Measurements from ENCODE around the gene LAPTM4A. TPM values are rescaled to one million over a fixed set of nuclear protein-coding genes. Genes with fewer than 3 reads are reported as not detected.
A peak's percentile ranks its signal among the peaks of the same experiment; 100 is the strongest.

Gene LAPTM4A
- total RNA-seq, 1 experiment from 2014 or later = 160 TPM

GRCh38 chr2:20052861-20053281, 1.4 kb upstream of the LAPTM4A start:
- DNase-seq (ENCODE audit: unreplicated experiment) = peak; percentile 86
- POLR2A ChIA-PET = interaction anchor here (0.6 to 11.8 kb wide), 18 partner anchors 14 to 370 kb away, joined by 3 to 522 read pairs (median 11); partner anchors contain the start of gene WDR35
- Mint-ChIP-seq H3K36me3 (ENCODE audit: insufficient read depth, unreplicated experiment) (no peaks in the 10 kb centered on the region), H3K27ac (ENCODE audit: low read depth, unreplicated experiment) (no peak overlapping the region), H3K4me3 (ENCODE audit: unreplicated experiment) (no peak overlapping the region), H3K4me1 (ENCODE audit: insufficient read depth, unreplicated experiment) (peaks cover 19% of the 10 kb centered on the region), H3K27me3 (ENCODE audit: insufficient read depth, unreplicated experiment) (no peaks in the 10 kb centered on the region), H3K9me3 (ENCODE audit: unreplicated experiment) (no peaks in the 10 kb centered on the region)
- intact Hi-C loops (cut with micrococcal nuclease) = loop anchor here (1.0 kb wide), 1 partner anchor 13 kb away; no protein-coding TSS in a partner anchor
- no peak for TF ChIP-seq CTCF (IDR thresholded peaks at IDR 0.05; ENCODE audit: unreplicated experiment)
- CTCF ChIA-PET = interaction anchor here (0.6 to 1.9 kb wide), 9 partner anchors 10 to 179 kb away, joined by 3 to 15 read pairs (median 3); no protein-coding TSS in a partner anchor
- no TSS peak for BruUV-seq (replicated peaks)

- ChIA-PET POLR2A (interaction anchor here (0.6 to 11.8 kb wide), 26 partner anchors 13 to 1383 kb away, joined by 3 to 522 read pairs (median 10); partner anchors contain the start of gene WDR35), CTCF (interaction anchor here (0.6 to 1.9 kb wide), 11 partner anchors 10 to 179 kb away, joined by 3 to 15 read pairs (median 3); no protein-coding TSS in a partner anchor)
- Mint-ChIP-seq H3K27me3 (ENCODE audit: insufficient read depth, unreplicated experiment) (no peaks in the 10 kb centered on the region), H3K4me1 (ENCODE audit: insufficient read depth, unreplicated experiment) (peaks cover 24% of the 10 kb centered on the region), H3K4me3 (ENCODE audit: unreplicated experiment) (no peak overlapping the region), H3K36me3 (ENCODE audit: insufficient read depth, unreplicated experiment) (no peaks in the 10 kb centered on the region), H3K9me3 (ENCODE audit: unreplicated experiment) (no peaks in the 10 kb centered on the region), H3K27ac (ENCODE audit: low read depth, unreplicated experiment) (no peak overlapping the region)
- intact Hi-C loops (cut with micrococcal nuclease) = loop anchor here (1.0 kb wide), 1 partner anchor 14 kb away; no protein-coding TSS in a partner anchor
- TSS peak; percentile 96 for BruUV-seq (replicated peaks)
- TF ChIP-seq CTCF (IDR thresholded peaks at IDR 0.05; ENCODE audit: unreplicated experiment) = no peak
- DNase-seq (ENCODE audit: unreplicated experiment) = no peak
These were observed 912 bp upstream of the LAPTM4A start for GRCh38 chr2:20052229-20052851.

GRCh38 chr2:20050646-20051531, 539 bp downstream of the LAPTM4A start:
- no peak for TF ChIP-seq CTCF (IDR thresholded peaks at IDR 0.05; ENCODE audit: unreplicated experiment)
- DNase-seq (ENCODE audit: unreplicated experiment) = peak; percentile 69
- no TSS peak for BruUV-seq (replicated peaks)
- Mint-ChIP-seq H3K27me3 (ENCODE audit: insufficient read depth, unreplicated experiment) (no peaks in the 10 kb centered on the region), H3K4me1 (ENCODE audit: insufficient read depth, unreplicated experiment) (peaks cover 24% of the 10 kb centered on the region), H3K9me3 (ENCODE audit: unreplicated experiment) (no peaks in the 10 kb centered on the region), H3K27ac (ENCODE audit: low read depth, unreplicated experiment) (no peak overlapping the region), H3K36me3 (ENCODE audit: insufficient read depth, unreplicated experiment) (no peaks in the 10 kb centered on the region), H3K4me3 (ENCODE audit: unreplicated experiment) (no peak overlapping the region)
- ChIA-PET CTCF (interaction anchor here (0.7 to 1.9 kb wide), 3 partner anchors 18 to 38 kb away, joined by 3 to 15 read pairs (median 3); no protein-coding TSS in a partner anchor), POLR2A (interaction anchor here (0.6 to 11.8 kb wide), 31 partner anchors 12 to 299 kb away, joined by 3 to 522 read pairs (median 7); partner anchors contain the start of genes SDC1 and WDR35)
- intact Hi-C loops (cut with micrococcal nuclease) = loop anchor here (1.0 to 2.0 kb wide), 2 partner anchors 42 to 94 kb away; no protein-coding TSS in a partner anchor

All from MCF 10A (cell line).